Measurements from ENCODE around the gene ENC1. TPM values are rescaled to one million over a fixed set of nuclear protein-coding genes. Genes with fewer than 3 reads are reported as not detected.

Gene ENC1
- total RNA-seq, 1 donor from 2014 or later, result 2.7 TPM

DNA sequence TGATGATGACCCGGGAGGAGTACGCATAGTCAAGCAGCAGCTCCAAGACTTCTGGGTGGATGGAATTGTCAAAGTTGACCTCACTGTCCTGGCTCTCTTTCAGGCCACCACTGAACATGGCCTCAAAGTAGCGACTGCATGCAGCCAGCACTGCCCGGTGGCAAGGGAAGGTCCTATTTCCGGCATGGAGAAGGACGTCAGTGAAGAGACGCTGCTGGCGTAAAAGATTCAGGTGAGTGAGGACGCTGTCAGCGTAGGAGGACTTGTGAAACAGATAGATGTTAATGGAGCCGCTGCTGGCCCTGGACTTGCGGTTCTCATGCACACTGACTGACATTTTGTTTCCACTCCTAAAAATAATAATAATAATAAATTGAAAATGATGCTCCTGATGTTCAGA lies 4.4 kb downstream of the ENC1 start:
- DNase-seq (no peak), ATAC-seq (no peak)
- intact Hi-C loops (cut with micrococcal nuclease), result no loop called here

DNA sequence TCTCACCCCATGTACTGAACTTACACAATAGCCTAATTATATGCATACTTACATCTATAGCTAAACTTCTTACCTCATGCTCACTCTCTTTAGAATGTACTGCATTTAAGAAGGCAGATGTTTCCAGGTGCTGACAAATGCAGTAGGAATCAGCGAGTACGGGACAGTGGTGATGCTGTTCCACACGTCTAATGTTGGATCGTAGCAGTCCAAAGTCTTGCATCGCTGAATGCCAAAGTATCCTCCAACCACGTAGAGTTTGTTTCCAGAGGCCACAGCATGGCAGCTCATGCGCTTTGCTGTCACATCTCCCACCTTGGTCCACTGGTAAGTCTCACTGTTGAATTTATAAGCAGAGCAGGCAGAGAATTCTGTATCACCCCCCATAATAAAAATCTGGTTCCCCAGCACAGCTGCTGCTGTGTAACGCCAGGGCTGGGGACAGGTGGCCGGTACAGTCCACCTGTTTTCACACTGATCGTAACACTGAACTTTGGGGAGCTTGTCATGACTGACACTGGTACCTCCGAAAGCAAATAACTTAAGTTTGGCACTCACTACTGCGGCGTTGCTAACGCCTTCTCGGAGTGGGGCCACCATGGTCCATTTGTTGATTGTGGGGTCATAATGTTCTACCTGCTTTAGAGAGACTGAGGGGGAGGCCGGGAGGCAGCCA lies 5.8 kb downstream of the ENC1 start:
- no peak for DNase-seq
- no peak for ATAC-seq
- intact Hi-C loops (cut with micrococcal nuclease), result no loop called here

DNA sequence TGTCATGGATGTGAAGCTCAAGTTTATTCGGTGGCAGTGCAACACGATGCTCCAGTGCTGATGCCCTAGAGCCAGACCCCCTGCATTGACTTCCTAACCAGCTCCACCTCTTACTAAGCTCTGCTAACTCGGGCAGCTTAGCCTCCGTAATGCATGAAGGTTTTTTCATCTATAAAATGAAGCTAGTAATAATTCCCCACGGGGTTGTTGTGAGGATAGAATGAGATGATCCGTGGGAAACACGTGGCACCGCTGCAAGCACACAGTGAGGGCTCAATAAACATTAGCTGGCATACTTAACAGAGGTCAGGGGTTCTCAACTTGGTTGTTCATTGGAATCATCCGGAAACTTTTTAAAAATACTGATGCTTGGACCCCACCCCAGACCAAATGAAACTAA lies 6.8 kb downstream of the ENC1 start:
- ATAC-seq, result no peak
- intact Hi-C loops (cut with micrococcal nuclease), result no loop called here
- DNase-seq, result no peak

DNA sequence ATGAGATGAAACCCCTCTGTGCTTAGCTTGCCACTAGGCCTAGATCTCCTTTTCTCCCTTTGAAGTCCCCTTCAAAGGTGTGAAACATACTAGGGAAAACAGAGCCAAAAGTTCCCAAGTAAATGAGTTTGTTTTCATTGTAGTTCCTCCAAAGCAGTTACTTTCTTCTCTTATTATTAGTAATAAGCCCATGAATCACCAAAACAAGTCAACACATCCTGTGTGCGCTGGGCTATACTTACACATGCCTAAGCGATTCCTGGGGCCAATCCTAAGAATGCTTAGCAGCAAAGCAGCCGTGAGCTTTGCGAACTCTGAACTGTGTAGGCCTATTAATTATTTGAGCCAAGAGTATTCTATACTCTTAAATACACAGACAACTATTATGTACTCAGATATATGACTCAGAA lies 7.6 kb downstream of the ENC1 start:
- ATAC-seq (no peak), DNase-seq (no peak)
- intact Hi-C loops (cut with micrococcal nuclease), result no loop called here

DNA sequence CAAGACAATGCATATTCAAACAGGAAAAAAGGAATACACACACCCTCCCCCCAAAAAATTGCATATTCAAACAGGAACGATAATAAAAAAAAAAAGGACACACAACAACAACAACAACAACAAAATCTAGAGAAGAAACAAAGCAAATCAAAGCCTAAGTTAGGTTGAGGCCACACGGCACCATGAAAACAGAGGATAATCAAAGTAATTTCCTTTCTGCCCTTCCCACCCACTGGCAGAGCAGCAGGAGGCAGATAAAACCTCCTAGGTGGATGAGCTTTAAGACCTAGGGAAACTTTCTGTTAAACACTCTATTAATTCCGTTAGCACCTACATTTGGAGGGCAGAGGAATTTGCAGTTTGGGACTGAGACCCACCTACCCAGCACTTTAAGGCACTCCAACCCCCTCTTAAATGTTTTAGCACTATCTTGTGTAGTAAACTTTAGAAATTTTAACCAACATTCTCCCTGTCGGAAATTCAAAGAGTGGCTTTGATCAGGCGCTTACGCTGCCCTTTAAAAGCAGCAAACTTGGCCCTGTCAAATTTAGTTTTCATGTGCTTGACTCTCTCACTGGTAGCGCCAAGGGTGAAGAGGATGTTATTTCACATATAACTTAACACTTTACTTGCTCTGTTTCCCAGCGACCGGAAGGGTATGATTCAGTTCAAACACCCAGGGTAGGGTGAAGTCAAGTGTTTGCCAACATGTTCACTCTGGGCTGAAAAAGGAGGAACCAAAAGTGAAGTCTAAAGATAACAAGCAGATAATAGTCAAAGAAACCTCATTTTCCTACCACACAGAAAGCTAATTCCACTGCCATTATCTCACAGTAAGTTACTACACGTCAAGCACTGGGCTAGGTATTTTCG lies 9.2 kb downstream of the ENC1 start:
- intact Hi-C loops (cut with micrococcal nuclease), result no loop called here
- DNase-seq (no peak), ATAC-seq (peak; percentile 59)

DNA sequence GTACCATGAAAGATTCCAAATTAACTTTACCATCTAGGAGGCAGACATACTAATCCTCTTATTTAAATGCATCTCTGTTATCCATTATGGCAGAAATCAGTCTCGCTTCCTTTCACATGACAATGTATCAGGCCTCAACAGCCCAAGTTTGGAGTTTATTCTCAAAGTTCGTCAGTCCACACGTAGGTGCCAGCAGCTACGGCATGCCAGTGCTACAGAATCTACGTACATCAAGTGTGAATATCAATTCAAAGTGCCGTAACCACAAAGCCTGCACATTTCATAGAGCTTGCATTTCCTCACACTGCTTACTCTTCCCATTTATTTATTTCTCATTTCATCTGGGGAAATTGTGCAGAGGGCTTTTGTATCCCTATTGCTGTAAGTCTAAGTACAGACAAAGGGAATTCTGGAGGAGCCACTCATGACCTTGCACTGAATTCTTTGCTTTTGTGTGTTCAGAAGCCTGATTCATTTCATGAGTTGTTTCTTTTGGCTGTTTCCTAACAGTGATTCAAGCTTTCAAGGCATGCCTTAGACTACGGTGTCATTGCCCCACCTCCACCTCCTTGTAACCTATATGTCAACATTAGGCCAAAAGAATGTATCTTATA lies 10.0 kb downstream of the ENC1 start:
- ATAC-seq (no peak), DNase-seq (no peak)
- intact Hi-C loops (cut with micrococcal nuclease), result no loop called here

DNA sequence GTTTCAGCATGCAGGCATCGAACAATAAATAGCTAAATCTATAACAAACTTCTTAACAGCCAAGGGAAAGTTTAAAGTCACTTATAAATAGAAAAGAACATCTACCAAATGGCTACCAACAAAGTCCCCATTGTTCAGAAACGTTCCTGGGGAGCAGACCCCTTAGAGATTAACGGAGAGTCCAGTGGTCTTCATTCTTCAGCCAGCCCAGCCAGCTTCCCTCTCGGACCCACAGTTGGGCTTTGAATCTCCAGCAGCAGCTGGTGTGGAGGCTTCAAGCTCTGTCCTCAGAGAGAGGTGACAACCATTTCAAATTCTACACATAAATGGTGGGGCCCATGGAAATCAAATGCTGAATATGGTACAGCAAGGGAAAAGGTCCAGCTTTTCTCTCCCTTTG lies 11.2 kb downstream of the ENC1 start:
- ATAC-seq (no peak), DNase-seq (no peak)
- intact Hi-C loops (cut with micrococcal nuclease), result no loop called here

DNA sequence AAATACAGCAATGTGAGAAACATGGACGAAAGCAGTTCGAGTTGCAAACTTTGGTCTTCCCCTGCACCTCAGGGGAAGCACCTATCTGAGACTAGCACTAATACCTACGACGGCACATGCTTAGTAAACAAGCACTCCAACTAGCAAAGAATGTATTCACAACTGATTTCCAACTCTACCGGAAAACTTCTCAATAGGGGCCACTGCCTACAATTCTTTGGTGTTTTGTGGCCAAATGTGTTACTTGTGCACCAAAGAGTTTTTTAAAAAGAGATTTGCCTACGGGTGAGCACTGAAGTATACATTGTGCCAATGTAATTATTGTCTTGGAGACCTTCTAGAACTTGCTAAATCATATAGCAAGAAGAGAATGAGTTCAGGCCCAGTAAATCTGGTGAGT lies 12.2 kb downstream of the ENC1 start:
- no peak for ATAC-seq

DNA sequence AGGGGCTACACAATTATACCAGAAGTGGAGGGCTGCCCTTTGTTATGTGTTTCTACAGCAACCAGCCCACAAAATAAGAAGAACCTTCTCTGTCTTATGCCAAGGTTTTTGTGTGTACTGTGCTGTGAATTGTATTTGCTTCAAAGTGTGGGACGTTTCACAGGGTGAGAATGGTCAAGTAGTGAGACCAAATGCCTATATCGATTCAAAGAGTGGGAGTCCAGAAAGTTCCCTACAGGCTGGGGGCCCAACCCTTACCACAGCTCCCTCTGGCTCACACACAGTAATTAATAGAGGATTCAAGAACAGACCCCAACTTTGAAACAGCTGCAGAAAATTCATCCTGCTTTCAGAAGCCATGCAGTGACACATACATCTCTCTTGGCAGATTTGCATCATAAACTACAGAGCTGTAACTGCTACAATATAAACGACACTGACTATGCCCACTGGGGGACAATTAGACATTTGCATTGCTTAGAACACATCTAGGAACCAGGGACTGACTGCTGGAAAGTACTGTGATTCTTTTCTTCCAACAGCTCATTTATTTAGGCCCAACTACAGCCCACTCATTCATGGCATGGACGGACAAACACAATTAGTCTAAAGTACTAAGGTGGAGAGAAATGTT lies 12.8 kb downstream of the ENC1 start:
- intact Hi-C loops (cut with micrococcal nuclease), result no loop called here
- DNase-seq (no peak), ATAC-seq (no peak)

More for the DNA sequence above, 12.2 kb downstream of the ENC1 start:
- DNase-seq, result no peak
- intact Hi-C loops (cut with micrococcal nuclease), result no loop called here

DNA sequence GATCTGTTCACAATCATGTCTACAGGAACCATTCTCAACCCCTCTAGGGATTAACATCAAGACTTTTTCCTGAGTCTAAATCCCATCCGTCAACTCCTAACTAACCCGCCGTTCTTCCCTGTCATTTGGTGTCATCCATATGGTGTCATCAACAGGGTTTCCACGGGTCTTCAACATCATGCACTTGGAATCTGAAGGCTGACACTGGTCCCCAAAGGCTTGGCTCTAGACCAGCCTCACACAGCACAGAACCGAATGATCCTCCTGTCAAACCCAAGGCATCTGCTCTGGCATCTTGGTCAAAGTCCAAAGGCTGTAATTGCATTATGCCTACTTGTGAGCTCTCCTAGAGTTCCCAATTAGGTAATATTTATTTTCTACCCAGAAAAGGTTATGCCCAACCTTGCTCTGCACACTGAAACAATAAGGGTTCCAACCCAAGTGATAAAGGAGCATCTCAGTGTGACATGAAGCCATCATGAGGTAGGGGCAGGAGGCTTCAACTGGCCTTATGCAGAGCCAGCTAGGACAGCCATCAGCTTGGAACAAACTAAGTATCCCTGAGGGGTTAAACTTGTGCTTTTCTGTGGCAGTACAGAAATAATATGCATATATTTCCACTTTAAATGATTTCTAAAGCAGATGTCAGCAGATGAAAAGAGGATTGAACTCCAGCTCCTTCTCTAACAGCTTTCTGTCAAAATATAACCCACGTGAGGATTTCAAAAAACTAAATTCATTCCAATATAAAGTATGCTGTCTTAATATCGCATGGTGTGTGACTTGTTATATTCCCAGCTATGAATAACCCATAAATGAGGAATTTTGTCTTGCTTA lies 13.9 kb downstream of the ENC1 start:
- DNase-seq, result no peak
- intact Hi-C loops (cut with micrococcal nuclease), result no loop called here
- no peak for ATAC-seq

DNA sequence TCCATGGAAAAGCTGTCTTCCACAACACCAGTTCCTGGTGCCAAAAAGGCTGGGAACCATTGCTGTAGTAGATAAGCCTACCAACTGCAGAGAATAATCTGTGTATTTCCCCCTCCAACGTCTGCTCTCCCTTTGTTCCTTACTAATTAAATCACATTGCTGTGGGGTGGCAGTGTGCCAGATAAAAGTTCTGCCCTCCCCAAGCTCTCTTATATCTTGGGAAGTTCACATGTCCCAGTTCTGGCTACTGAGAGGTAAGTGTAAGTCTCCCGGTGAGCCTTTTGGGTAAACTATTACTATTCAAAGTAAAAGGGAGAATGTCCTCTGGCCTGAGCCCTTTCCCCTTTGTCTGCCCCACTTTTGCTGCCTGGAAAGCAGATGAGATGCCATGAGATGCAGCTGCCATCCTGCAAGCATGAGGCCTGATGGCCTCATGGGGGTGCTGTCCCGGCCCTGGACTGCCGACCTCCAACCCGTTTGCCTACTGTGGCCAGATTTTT lies 14.7 kb downstream of the ENC1 start:
- ATAC-seq (no peak), DNase-seq (no peak)
- intact Hi-C loops (cut with micrococcal nuclease), result no loop called here

DNA sequence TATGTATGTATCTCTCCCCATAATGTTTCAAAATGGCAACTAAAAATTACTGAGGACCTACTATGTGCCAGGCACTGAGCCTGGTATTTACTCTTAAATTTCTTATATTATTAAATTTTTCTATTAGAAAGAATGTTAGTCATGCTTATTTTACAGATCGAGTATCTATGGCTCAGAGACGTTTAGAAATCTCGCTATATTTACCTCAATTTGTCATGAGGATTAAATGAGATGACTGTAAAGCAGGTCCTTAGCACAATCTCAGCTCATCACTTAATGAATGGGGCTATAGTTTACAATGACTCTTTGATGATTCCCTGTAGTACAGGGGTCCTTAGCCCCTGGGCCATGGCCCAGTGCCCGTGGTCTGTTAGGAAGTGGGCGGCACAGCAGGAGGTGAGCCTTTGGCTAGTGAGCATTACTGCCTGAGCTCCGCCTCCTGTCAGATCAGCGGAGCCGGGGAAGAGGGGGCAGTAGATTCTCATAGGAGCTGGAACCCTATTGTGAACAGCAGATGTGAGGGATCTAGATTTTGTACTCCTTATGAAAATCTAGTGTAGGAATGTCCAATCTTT lies 15.5 kb downstream of the ENC1 start:
- no peak for ATAC-seq
- intact Hi-C loops (cut with micrococcal nuclease), result no loop called here
- no peak for DNase-seq

DNA sequence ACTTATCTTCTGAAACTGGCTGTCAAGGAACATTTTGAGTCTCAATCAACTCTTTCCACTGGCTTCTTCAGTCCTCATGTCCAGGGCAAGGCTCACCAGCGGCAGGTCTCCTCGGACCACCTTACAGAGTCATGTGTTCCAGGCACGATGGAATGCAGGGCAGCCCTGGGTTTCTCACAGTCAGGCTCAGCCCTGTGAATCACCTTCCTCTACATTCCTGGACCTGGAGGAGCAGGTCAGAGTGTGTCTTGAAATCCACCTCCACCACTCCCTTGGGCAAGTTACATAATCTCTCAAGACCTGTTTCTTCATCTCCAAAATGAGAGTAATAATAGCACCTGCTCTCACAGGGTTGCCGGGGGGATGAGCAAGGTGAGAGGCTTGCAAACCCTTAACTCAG lies 16.0 kb downstream of the ENC1 start:
- DNase-seq, result no peak
- intact Hi-C loops (cut with micrococcal nuclease), result no loop called here
- ATAC-seq, result no peak

DNA sequence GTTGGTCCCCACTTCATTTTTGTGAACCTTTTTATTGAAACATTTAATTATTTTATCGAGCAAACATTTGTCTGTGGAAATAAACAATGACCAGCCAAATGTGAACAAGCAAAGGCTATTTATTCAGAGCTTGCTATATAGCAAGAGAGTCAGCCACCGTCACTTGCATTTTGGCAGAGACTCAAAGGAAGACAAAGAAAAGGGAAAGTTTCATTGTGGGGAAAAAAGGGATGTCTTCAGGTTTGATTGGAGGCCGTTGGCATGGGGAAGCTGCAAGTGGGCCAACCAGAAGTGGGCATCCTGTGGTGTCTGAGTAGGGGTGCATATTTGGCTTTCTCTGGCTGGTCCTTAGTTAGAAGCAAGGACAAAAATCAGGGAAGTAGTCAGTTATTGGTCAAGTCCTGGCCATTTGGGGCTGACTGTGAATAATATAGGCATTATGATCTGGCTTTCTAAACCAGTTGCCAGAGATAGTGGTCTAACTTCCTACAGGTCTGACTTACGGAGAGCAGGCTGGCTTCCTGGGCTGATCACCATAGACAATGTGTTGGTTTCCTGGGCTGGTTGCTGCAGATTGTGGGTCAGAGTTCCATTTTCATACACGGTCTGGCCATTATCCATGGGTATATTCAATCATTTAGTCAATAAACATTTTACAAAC lies 16.6 kb downstream of the ENC1 start:
- no peak for DNase-seq
- intact Hi-C loops (cut with micrococcal nuclease), result no loop called here
- no peak for ATAC-seq

DNA sequence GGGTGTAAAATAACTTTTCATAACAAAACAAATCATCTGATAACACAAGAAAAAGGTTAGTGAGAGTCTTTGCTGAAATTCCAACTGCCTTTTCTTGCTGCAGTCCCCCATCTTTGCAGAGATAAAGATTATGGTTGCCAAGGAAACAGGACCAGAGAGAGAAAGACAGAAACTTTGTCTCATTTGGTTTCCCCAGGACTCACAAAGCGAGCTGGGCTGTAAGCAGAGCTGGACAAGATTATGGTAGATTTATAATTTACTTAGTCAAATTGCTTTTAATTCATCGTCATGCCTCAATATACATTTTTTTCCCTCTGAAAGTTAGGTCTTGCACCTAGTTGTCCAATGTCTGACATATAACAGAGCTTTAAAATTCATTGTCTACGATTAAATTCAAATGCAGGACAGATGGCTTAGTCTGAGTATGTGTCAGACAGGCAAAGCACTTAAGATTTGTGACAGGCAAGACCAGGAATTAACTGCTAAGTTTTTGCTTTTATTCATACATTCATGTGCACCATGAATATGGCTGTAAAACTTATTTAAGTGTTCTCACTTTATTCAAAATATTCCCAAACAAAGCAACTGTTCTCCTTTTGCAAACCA lies 17.4 kb downstream of the ENC1 start:
- intact Hi-C loops (cut with micrococcal nuclease), result no loop called here
- ATAC-seq (no peak), DNase-seq (no peak)

DNA sequence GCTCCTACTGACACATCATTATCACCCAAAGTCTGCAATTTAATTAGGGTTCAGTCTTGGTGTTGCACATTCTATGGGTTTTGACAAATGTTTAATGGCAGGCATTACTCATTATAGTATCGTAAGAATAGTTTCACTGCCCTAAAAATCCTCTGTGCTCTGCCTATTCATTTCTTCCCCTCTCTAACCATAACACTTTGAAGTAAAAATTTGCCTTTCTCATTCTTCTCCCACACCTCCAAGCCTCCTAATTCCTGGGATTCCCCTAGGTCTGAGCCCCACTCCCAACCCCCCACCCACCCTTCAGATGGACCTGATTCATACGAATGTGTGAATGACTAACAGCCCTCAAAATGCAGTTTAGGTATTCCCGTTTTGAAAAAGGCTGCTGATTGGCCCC lies 18.4 kb downstream of the ENC1 start:
- intact Hi-C loops (cut with micrococcal nuclease), result no loop called here
- ATAC-seq (no peak), DNase-seq (no peak)

DNA sequence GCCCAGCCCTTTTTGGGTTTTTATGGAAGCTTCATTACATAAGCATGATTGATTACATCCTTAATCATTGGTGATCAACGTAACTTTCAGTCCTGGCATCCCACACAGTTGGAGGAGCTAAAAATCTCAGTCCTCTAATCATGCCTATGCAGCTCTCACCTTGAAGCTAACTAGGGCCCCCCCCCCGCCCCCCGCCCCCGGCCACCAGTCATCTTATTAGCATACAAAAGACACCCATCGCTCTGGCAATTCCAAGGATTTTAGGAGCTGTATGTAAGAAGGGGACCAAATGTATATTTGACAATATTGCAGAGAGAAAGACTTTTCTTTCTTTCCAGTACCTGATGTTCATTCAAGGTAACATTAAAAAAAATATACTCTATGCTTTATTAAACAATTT lies 19.0 kb downstream of the ENC1 start:
- DNase-seq (no peak), ATAC-seq (no peak)
- intact Hi-C loops (cut with micrococcal nuclease), result no loop called here

DNA sequence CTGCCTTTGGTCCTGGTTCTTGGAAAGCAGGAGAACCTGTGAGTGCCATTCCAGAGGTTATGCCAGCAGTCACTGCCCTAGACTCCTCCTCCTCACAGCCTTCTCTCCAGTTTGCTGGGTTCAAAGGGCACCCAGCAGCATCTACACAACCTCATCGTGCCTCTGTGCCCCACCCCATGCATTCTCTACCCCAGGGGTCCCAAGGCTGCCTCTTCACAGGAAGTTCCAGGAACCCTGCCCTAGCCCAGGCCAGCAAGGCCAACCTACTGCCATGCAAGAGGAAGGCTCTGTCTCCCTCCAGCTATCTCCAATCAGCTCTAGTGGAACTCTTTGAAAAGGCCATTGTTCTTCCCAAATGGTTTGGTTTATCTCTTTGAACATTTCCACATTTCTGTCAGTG lies 21.2 kb downstream of the ENC1 start:
- intact Hi-C loops (cut with micrococcal nuclease), result no loop called here
- no peak for DNase-seq
- ATAC-seq, result no peak
